GM21528 (cell line): ENCODE measurements around the gene HAVCR1.
"Not testable (repeated sequence)": the region's sequence is repeated elsewhere in the genome, so short reads cannot be mapped to it uniquely, and the experiment has no call there.

Experiments used
- ATAC-seq: cut with Tn5 transposase; IDR thresholded peaks from one replicate; pipeline ENCODE4 v1.9.1; 2021; ENCODE audit warnings: mild to moderate bottlenecking, moderate library complexity; ENCODE audit not compliant: unreplicated experiment, low FRiP score

The HAVCR1 gene

GRCh38 chr5:157051604-157052245 lies 7.2 kb downstream of the HAVCR1 start:
- ATAC-seq: no peak

- no peak for ATAC-seq
Observed at GRCh38 chr5:157050050-157050449, 8.9 kb downstream of the HAVCR1 start.

GRCh38 chr5:157049605-157050004 lies 9.3 kb downstream of the HAVCR1 start:
- ATAC-seq: no peak

- no peak for ATAC-seq
Observed at GRCh38 chr5:157047898-157048297, 11.0 kb downstream of the HAVCR1 start.

GRCh38 chr5:157047016-157047415 lies 11.9 kb downstream of the HAVCR1 start:
- not testable (repeated sequence) for ATAC-seq

- no peak for ATAC-seq
Observed at GRCh38 chr5:157046041-157046440, 12.9 kb downstream of the HAVCR1 start.

- ATAC-seq: no peak
Observed at GRCh38 chr5:157045601-157046000, 13.3 kb downstream of the HAVCR1 start.

- ATAC-seq: no peak
Observed at GRCh38 chr5:157038568-157039187, 20.2 kb downstream of the HAVCR1 start.

- ATAC-seq: not testable (repeated sequence)
Observed at GRCh38 chr5:157034106-157035072, 24.5 kb downstream of the HAVCR1 start.

GRCh38 chr5:157033071-157033583 lies 25.8 kb downstream of the HAVCR1 start:
- no peak for ATAC-seq

GRCh38 chr5:157030692-157031091 lies 28.2 kb downstream of the HAVCR1 start:
- no peak for ATAC-seq

- ATAC-seq: no peak
Observed at GRCh38 chr5:157029457-157029856, 29.5 kb downstream of the HAVCR1 start.

- ATAC-seq: peak; percentile 91
Observed at GRCh38 chr5:157027663-157028062, 31.3 kb downstream of the HAVCR1 start.

- no peak for ATAC-seq
Observed at GRCh38 chr5:157026789-157027424, 32.0 kb downstream of the HAVCR1 start.

- ATAC-seq: no peak
Observed at GRCh38 chr5:157025093-157025698, 33.7 kb downstream of the HAVCR1 start.

GRCh38 chr5:157024208-157024959 lies 34.5 kb downstream of the HAVCR1 start:
- ATAC-seq: no peak

GRCh38 chr5:157022024-157022423 lies 36.9 kb downstream of the HAVCR1 start:
- no peak for ATAC-seq

GRCh38 chr5:157020511-157021222 lies 38.2 kb downstream of the HAVCR1 start:
- no peak for ATAC-seq

- no peak for ATAC-seq
Observed at GRCh38 chr5:157020002-157020401, 38.9 kb downstream of the HAVCR1 start.
